Measurements from ENCODE around the gene ARVCF. TPM values are rescaled to one million over a fixed set of nuclear protein-coding genes. Genes with fewer than 3 reads are reported as not detected.

Gene ARVCF
- total and polyA plus RNA-seq, 9 of the 15 experiments (the other 6 are each of a cell fraction or from before 2014, with no cell fraction given): 0.03 to 97.4 (median 15.6) TPM

GRCh38 chr22:19942157-19943081 is 74.2 kb downstream of the ARVCF start (continued):
- TF ChIP-seq ZC3H11A (IDR thresholded peaks at IDR 0.05; ENCODE audit: low read depth, low read length) (no peak), SRSF9 (IDR thresholded peaks at IDR 0.05; ENCODE audit: borderline replicate concordance, low read depth, low read length) (no peak), RB1 (IDR thresholded peaks at IDR 0.05; ENCODE audit: low read depth) (no peak), ZNF12 (CRISPR knock-in tag; IDR thresholded peaks at IDR 0.05) (no peak), DNMT1 (IDR thresholded peaks at IDR 0.05) (no peak), EGR1 (conservative IDR thresholded peaks at IDR 0.05) (no peak), POLR2G (IDR thresholded peaks at IDR 0.05; ENCODE audit: low read depth, low read length) (no peak; the same call in none of the 2 replicates), C11orf30 (IDR thresholded peaks at IDR 0.05; ENCODE audit: low read depth) (no peak), KDM5B (IDR thresholded peaks at IDR 0.05; ENCODE audit: insufficient replicate concordance, low read depth, low read length) (no peak), ZNF586 (CRISPR knock-in tag; conservative IDR thresholded peaks at IDR 0.05) (no peak), MTA1 (IDR thresholded peaks at IDR 0.05; ENCODE audit: borderline replicate concordance) (no peak), RNF2 (IDR thresholded peaks at IDR 0.05) (no peak), ZNF175 (CRISPR knock-in tag; IDR thresholded peaks at IDR 0.05; ENCODE audit: low read depth) (no peak), MEF2D (tag; conservative IDR thresholded peaks at IDR 0.05; ENCODE audit: low read depth) (no peak), ZFPM2 (CRISPR knock-in tag; IDR thresholded peaks at IDR 0.05) (no peak), DPF2 (IDR thresholded peaks at IDR 0.05) (no peak), POLR2A (conservative IDR thresholded peaks at IDR 0.05) (no peak), BCLAF1 (IDR thresholded peaks at IDR 0.05; ENCODE audit: borderline replicate concordance in 1 of 2, control insufficient read depth in 1 of 2, low read depth in 2 of 2, low read length in 1 of 2) (no peak), ZBTB17 (CRISPR knock-in tag; IDR thresholded peaks at IDR 0.05) (peak; percentile 84)
- TF ChIP-seq, protein P1, sequence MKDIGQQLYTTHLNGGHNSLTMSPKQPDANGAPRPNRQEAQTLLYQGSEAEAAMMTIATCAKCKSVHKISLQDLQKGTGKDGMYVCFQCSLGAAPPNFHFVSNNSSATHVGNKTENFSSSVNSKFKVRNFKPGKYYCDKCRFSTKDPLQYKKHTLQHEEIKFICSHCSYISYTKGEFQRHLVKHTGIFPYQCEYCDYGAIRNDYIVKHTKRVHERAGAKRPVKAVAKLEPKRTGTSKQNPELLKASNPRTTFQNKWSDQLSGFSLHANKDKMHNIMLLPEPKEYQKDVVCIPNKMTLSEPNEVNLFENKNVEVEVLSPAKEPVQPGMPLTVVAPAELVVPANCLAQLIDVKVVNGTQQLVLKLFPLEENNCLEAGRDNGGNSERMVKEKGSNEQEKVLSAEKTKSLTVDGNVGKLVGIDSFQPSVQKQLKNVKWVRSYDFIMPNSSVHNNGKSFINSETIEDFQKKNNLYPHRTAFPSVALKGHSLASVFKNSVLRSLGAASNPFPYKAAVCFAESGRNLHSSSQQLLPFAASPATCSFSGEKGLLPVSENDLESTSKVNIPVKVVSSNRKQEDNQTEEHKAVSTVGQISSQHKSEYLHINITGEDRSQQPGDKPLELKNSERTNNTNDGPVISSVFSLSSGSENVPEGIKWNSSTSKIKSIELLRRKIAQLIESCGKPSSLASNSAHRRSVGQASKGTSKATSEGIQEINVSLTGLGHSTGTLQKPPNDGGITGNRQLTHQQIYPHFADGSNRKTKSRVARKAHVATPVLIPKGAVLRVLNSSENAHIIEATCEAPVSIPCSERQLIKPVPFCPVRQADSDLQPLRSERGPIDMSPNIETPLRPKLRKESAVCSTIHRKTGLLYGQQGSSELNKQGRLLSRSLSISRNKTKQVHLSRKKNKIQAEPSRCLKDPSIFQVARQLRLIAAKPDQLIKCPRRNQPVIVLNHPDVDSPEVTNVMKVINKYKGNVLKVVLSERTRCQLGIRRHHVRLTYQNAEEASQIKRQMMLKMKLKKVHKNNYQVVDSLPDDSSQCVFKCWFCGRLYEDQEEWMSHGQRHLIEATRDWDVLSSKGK (CRISPR knock-in tag; IDR thresholded peaks at IDR 0.05): no peak
- TF ChIP-seq, protein P2, sequence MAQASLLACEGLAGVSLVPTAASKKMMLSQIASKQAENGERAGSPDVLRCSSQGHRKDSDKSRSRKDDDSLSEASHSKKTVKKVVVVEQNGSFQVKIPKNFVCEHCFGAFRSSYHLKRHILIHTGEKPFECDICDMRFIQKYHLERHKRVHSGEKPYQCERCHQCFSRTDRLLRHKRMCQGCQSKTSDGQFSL (CRISPR knock-in tag; IDR thresholded peaks at IDR 0.05): no peak
- TF ChIP-seq, protein P2 (tag; IDR thresholded peaks at IDR 0.05): peak in 1 of 2 experiments; percentile 5; a peak in 1 of 4 replicates

All from K562 (cell line).